NOMO-1 (cell line): ENCODE data around the gene NR6A1.
"Not testable (repeated sequence)": the region's sequence is repeated elsewhere in the genome, so short reads cannot be mapped to it uniquely, and the experiment has no call there.

Experiments used
- DNase-seq, 2 experiments: peaks; one replicate each; lab custom pipeline; 2025; ENCODE audit not compliant: unreplicated experiment in 2 of 2; lab: John Stamatoyannopoulos, UW

NR6A1 gene

DNA sequence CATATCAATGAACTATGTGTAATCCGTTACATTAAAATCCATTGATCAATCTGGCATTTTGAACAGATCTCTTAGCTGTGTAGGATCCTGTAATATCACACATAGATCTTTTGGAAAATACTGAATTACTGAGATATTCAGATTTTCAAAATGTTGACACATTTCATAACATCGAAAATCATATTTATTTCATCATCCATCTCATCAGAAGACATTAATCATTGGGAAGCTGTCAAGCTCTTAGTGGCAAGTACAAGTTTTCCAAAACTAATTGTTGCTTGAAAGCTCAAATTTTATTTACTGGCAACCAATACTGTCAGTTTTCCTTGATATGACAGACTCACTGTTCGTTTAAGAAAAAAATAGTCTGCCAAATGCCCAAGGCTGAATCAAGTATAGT, 8.5 kb downstream of the NR6A1 start:
- no peak for DNase-seq

DNA sequence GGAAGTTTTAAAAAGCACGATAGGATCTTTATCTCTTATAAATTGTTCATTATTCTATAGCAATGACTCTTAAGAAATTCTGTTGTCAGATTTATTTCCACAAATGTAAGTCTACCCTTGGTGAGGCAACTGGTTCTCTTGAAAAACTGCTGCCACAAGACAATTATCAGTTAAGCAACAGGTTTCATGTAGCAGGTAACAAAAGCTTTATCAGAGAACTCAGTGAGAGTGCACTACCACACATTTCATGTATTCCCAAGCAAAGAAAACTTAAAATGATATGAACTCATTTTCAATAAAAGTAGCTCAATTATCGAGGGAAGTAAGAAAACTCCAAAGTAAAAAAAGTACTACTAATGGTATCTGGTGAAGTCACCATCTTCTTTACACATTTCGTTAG, 9.4 kb downstream of the NR6A1 start:
- DNase-seq: peak; percentile 60 to 85

DNA sequence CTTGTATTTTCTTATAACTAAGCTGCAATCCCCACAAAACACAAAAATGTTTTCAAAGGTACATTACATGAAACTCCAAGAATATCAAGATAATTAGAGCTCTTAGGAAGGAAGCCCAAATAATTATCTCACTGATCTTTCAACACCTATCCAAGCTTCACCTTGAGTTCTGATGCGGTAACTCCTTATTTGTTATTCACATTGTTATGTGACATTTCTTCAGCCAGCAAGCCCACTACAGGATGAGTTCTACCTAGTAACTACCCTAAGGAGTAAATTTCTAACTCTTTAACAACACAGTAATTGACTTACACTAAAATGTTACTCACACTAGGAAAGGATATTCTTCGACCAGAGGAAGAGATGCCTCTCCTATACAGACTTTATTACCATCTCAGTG, 9.9 kb downstream of the NR6A1 start:
- DNase-seq: no peak

DNA sequence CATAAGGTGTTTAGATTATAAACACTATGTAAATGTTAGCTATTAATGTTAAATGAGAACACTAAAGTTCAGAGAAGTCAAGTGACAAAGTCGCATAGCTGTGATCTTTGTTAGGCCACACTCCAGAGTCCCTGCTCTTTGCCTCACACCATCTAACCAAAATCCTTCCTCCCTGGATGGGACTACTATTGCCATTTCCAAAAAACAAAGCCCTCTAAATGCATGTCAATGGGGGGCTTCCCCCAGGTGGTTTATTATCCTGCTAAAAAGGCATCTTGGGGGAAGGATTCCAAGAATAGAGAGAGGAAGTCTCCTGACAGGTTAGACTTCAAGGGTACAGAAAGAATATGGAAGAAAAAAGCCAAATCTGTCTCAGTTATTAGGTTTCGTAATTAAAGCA, 10.4 kb downstream of the NR6A1 start:
- no peak for DNase-seq

DNA sequence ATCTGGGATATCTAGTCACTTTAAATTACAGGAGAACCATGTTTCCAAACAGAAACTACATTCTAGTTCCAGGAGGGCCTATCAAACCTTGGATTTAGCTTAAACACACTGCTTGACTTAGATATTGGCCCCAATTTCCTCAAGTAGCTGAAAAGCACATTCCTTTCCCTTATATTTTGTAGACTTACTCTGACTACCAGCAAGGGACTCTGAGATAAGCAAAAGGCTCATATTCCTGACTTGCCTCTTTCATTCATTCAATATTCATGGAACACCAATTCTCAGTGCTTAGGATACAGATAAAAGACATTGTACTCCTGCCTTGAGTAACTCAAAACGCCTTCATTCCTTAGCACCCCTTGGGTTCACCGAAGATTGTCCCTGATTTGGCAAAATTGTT, 11.8 kb downstream of the NR6A1 start:
- no peak for DNase-seq

DNA sequence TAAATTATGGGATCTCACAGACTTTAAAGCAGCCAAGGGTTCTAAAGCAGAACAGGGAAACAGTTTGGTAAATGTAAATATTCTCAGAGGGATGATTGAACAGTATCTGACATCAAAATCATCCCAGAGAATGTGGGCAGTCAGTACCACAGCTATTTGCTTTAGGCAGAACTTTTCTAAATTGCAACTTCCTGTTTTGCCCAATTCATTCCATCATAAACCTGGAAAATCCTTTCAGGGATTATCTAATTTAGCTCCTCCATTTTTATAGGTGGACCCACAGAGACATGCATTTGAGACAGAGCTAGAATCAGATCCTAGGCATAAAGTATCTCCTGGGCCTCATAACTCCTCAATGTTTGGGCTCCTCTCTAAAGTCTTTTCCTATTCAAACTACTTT, 12.4 kb downstream of the NR6A1 start:
- DNase-seq: no peak

DNA sequence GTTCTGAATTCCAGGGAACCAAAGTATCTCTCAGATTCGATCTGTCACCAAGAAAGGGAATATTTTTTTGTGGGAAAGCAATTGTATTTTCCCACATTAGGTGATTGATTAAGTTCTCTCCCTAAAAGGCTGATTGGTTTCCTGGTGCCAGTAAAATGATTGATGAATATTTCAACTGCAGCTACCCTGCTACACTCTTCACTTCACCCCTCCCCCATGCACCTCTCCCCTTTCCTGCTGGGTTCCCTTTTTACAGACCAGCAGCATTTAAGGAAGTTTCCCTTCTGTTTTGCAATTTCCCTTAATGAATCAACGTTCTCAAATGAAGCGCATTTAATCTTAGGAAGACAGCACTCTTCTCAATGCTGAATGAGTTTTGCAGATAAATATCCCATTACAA, 13.1 kb downstream of the NR6A1 start:
- DNase-seq: peak; percentile 78 to 91

DNA sequence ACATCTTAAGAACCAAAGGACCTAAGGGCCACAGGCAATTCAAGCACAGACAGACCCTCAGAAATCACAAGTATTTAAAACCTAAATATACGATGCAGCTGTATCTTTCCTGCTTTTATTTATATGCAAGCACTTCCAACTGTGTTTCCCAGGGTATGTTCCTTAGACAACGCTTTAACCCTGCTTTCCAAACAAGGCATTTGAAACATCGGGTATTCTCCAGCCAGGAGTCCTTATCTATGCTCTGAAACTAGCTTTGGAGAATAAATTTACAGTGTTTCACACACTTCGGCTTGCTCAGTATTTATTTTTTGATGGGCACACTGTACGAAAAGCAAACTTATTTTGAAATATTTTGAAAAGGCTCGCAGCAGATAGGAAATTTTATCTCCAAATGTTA, 13.5 kb downstream of the NR6A1 start:
- DNase-seq: no peak

DNA sequence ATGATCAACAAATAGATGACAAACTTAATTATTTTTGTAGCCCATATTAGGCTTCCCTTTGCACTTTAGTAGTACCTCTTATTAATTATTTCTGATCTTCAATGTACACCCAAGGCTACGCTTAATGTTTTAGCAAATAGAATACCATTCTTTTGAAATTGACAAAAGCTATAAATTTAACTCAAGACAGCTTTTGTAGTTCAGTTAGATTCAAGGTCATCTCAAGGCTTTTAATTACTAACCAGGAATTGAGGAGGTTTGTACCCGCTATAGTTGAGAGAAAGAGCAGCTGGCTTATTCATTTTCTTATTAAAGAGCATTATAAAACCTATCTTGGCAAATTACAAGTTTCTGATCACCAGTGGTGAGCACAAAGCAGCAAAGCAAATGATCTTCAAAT, 15.1 kb downstream of the NR6A1 start:
- no peak for DNase-seq

DNA sequence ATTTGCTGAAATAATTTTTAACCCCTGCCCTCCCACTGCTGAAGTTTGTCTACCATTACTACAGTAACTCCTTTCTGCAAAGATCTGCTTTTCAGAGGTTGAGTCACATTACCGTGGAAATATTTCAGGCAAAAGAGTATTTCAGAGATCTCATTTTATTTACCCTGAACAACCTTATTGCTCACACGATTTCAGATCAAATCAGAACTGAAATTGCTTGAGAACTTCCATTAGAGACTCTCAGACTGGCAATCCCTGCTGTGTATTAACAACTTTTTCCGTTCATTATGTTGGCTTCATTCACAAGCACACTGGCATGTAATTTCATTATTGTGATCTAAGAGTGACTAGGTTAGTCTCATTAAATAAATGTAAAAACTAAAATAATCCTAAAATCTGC, 16.1 kb downstream of the NR6A1 start:
- DNase-seq: no peak

DNA sequence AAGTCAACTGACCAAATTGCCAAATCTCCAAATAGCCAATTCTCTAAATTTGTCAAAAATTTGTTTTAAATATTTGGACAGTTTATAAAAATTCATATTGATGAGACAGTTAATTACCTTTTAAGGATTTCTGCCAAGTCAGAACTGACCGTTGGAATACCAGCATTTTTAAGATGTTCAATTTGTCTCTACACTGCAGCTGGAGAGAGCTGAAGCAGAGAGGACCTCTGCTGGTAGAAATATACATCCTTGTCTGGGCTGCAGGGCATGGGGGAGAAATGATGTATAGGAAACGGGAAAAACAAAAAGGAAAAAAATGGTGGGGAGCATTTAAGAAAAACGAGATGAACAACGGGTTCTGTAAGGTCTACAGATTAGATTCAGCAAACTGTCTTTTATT, 16.8 kb downstream of the NR6A1 start:
- peak in 1 of 2 experiments; percentile 20 for DNase-seq

DNA sequence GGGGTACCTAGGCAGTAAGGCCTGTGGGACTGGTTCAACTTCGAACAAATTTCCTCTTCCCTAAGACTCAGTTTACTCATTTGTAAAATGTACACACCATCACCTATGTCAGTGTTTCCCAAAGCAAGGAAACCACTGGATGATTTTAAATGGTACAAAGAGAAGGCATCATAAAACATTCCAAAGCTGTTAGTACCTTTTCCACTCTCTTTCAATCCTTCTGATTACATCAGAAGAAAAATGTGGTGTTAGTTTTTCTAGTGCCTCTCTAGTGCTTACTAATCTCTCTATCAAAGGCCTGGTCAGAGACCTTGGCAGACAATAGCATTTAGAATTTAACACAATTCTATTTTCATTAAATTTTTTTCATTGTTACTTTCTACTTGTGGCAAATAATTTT, 18.1 kb downstream of the NR6A1 start:
- no peak for DNase-seq

DNA sequence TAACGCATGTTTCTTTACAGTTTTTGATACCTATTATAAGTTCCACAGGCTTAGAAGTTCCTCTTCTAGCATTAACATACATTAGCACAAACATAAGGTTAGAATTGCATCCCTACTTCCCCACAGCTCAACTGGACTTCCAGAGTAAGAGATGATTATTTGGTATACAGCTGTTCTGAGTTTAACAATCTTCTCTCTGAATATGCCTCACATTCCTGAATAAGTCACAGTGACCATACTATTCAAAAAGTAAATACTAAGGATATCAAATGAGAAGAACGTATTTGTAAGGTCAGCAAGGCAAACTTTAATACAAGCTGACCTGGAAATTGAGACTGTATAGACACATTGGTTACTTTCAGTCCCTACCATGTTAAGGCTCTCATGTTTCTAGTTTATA, 21.3 kb downstream of the NR6A1 start:
- peak in 1 of 2 experiments; percentile 19 for DNase-seq

DNA sequence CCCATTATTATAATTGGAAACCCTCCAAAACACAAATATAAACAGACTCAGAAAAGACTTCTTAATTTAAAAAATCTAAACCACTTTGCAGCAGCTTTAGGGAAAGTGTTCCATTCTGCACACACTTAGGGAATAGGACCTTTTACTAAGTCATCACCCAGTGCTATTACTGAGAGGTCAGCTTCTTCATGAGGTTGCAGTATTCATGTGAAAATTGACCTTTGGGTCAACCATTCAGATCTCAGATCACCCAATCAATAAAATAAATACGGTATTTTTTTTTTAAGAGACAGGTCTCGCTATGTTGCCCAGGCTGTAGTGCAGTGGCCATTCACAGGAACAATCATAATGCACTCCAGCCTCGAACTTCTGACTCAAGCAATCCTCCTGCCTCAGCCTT, 21.8 kb downstream of the NR6A1 start:
- DNase-seq: no peak

DNA sequence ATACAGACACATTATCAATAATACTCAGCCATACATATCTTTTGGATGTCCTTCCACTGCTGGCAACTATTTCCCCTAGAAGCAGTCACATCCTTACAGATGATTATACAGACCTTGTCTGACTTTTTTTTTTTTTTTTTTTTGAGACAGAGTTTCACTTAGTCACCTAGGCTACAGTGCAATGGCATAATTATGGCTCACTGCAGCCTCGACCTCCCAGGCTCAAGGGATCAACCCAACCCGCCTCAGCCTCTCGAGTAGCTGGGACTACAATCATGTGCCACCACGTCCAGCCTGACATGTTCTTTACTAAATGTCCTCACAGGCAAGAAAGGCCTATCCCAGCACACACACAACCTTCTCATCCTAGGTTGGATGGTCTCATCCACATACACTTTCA, 24.0 kb downstream of the NR6A1 start:
- no peak for DNase-seq

DNA sequence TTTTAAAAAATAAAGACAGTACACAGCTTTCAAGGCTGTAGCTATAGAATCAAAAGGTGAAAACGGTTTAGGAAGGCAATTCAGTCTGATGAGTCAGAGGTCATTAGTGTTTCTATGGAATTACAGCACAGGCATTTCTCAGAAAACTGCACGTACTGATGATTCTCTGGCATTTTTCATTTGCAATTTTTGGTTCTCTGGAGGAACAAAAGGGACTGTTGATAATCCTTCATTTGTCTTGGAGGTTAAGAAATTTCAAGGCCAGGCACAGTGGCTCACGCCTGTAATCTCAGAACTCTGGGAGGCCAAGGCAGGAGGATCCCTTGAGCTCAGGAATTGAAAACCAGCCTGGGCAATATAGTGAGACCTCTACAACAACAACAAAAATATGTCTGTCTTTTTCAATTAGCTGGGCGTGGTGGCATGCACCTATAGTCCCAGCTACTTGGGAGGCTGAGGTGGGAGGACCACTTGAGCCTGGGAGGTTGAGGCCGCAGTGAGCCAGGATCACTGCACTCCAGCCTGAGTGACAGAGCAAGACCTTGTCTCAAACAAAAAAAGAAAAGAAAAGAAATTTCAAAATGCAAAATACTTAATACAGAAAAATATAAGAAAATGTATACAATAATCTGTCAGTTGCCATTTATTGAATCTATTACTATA, 27.3 kb downstream of the NR6A1 start:
- DNase-seq: no peak

DNA sequence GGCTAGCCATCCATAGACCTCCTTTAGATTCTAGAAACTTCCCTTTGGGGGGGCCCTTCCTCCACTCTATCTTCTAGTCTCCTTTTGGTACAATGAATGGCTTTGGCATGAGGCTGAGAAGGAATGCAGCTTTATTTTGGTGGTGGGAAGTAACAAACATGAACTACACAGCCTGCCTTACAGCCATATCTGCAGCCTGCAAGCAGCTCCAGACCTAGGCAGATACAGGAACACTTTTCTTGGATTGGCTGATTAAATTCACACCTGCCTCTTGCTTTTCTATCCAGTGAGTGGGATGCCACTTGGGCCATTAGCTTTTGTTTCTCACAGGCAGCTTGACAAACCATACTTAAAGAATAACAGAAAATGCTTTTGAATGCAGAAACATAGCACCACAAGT, 28.2 kb downstream of the NR6A1 start:
- DNase-seq: no peak

DNA sequence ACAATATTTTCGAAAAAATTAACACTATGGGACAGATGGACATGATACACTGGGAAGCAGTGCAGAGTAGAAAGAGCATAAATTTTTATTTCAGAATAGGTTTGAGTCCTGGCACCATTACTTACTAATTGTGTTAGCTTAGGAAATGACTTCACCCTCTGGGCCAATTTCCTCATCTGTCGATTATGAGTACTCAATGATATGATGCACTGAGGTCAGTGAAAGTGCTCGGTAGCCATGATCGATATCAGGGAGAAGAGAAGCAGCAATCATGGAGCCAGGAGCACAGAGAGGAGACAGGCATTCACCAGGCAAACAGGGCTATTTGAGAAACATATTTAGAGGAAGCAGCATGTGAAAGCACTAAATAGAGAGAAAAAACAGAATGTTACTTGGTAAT, 29.4 kb downstream of the NR6A1 start:
- DNase-seq: no peak

DNA sequence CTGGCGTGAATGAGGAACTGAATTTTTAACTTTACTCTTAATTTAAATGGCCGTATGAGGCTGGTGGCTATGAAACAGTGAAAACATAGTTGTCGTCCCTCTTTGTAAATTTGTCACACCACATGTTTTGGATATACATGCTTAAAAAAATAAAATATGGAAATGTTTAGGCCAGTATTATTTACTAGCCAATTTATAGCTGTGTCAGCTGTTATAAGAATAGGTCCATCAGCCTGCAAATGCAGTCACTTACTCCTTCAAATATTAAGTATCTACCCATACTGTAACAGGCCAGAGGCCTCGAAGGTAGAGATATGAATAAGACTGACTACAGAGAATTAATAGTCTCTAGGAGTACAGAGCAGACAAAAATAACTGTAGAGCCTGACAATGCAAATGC, 30.0 kb downstream of the NR6A1 start:
- DNase-seq: no peak

DNA sequence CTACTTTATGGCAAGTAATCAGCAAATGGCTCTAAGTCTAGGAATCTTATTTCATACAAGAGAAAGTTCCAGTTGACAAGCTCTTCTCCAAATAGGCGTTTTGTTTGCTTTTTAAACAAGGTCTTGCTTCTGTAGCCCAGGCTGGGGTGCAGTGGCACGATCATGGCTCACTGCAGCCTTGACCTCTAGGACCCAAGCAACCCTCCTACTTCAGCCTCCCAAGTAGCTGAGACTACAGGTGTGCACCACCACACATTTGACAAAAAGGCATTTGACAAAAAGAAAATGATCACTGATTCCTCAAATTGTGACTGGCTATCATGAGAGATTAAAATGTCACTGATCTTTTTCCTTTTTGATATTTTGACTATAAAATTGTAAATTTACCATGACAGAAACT, 31.8 kb downstream of the NR6A1 start:
- DNase-seq: no peak

DNA sequence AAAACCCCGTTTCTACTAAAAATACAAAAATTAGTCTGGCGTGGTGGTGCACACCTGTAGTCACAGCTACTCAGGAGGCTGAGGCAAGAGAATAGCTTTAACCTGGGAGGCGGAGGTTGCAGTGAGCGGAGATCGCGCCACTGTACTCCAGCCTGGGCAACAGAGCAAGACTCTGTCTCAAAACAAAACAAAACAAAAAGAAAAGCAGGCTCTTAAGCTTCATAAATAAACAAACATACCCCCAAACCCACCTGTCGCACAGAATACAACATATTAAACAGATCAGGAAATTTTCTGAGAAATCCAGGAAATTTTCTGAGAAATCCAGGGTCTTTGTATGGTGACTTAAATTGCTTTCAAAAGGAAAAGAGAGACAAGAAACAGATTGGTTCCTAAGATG, 33.0 kb downstream of the NR6A1 start:
- DNase-seq: not testable (repeated sequence)

DNA sequence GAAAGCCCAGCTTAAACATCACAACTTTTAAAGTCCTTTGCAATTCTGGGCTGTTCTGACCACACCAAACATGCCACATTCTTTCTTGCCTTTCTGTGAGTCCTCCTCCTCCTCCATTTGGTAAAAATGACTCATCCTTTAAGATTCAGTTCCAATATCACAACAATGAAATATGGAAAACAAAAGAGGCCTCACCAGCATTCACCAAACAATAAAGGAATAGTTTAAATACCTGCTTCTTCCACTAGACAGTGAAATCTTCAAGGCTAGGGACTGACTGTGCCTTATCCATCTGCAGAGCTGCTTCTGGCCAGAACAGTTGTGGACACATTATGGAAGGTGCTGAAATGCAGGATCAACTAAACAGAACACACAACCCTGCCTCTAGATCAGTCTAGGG, 36.0 kb downstream of the NR6A1 start:
- no peak for DNase-seq

DNA sequence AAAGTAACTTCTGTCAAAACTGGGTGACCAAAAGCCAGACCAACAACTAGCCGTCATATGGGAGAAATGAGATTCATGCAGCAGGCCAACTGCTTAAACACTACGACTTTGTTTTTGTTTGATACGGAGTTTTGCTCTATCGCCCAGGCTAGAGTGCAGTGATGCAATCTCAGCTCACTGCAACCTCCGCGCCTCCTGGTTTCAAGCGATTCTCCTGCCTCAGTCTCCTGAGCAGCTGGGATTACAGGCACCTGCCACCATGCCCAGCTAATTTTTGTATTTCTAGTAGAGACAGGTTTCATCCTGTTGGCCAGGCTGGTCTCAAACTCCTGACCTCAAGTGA, 36.4 kb downstream of the NR6A1 start:
- DNase-seq: not testable (repeated sequence)
